GM23338 (cell line): ENCODE results near the gene DTYMK. TPM values are rescaled to one million over a fixed set of nuclear protein-coding genes. Genes with fewer than 3 reads are reported as not detected.
A peak's percentile ranks its signal among the peaks of the same experiment; 100 is the strongest.

Experiments used
- ATAC-seq: fragments of 200-7000 bp; cut with Tn5 transposase; 3 replicates; pipeline ENCODE4 v1.9.1; 2020
- DNase-seq: peaks from one replicate; pipeline ENCODE4 v3.0.0-alpha.2; 2015; ENCODE audit warnings: low spot score
- H2AFZ ChIP-seq: fragments of 200-600 bp; sonication (generic); 2 replicates; pipeline ENCODE4 v1.8.0; 2016; ENCODE audit warnings: antibody characterized with exemption, mild to moderate bottlenecking, moderate library complexity
- H3F3A ChIP-seq: fragments of 200-600 bp; sonication (generic); replicated peaks from 2 replicates; pipeline ENCODE4 v1.8.0; 2017; ENCODE audit warnings: antibody characterized with exemption, mixed run types, low read depth
- H3K27ac ChIP-seq: fragments of 200-600 bp; sonication (generic); 2 replicates; pipeline ENCODE4 v1.6.1; 2016; ENCODE audit warnings: low read depth
- H3K27me3 ChIP-seq: fragments of 200-600 bp; sonication (generic); 2 replicates; pipeline ENCODE4 v1.8.0; 2016; ENCODE audit warnings: mild to moderate bottlenecking, mixed run types, moderate library complexity; ENCODE audit not compliant: insufficient read depth
- H3K36me3 ChIP-seq: fragments of 200-600 bp; sonication (generic); 2 replicates; pipeline ENCODE4 v1.8.0; 2016; ENCODE audit warnings: mild to moderate bottlenecking; ENCODE audit not compliant: insufficient read depth
- H3K4me1 ChIP-seq: fragments of 200-600 bp; sonication (generic); 2 replicates; pipeline ENCODE4 v1.8.0; 2016; ENCODE audit warnings: mild to moderate bottlenecking, moderate library complexity; ENCODE audit not compliant: insufficient read depth
- H3K4me2 ChIP-seq: fragments of 200-600 bp; sonication (generic); 2 replicates; pipeline ENCODE4 v1.7.1; 2017; ENCODE audit warnings: mixed run types
- H3K4me3 ChIP-seq: fragments of 200-600 bp; sonication (generic); 2 replicates; pipeline ENCODE4 v1.6.1; 2016; ENCODE audit warnings: mixed run types
- H3K79me2 ChIP-seq: fragments of 200-600 bp; sonication (generic); replicated peaks from 2 replicates; pipeline ENCODE4 v1.8.0; 2017; ENCODE audit warnings: mild to moderate bottlenecking; ENCODE audit not compliant: insufficient read depth
- H3K9me2 ChIP-seq: fragments of 200-600 bp; sonication (generic); 2 replicates; pipeline ENCODE4 v1.8.0; 2017; ENCODE audit not compliant: insufficient read depth
- H4K20me1 ChIP-seq: fragments of 200-600 bp; sonication (generic); replicated peaks from 2 replicates; pipeline ENCODE4 v1.8.0; 2017; ENCODE audit warnings: mild to moderate bottlenecking; ENCODE audit not compliant: insufficient read depth
- H3K27ac Mint-ChIP-seq: 2 replicates; pipeline ENCODE4 v1.8.0; 2020; ENCODE audit warnings: inconsistent platforms, mild to moderate bottlenecking, moderate library complexity, mixed read lengths
- H3K27me3 Mint-ChIP-seq: 3 replicates; pipeline ENCODE4 v1.8.0; 2022; ENCODE audit warnings: low read depth, mild to moderate bottlenecking, moderate library complexity, mixed read lengths, inconsistent platforms; ENCODE audit not compliant: insufficient read depth, poor library complexity
- H3K36me3 Mint-ChIP-seq: 3 replicates; pipeline ENCODE4 v1.8.0; 2021; ENCODE audit warnings: low read depth, mild to moderate bottlenecking, inconsistent platforms, moderate library complexity, mixed read lengths
- H3K4me1 Mint-ChIP-seq: 3 replicates; pipeline ENCODE4 v1.8.0; 2020; ENCODE audit warnings: mild to moderate bottlenecking, inconsistent platforms, mixed read lengths
- H3K4me3 Mint-ChIP-seq: 3 replicates; pipeline ENCODE4 v1.8.0; 2021; ENCODE audit warnings: moderate library complexity, mild to moderate bottlenecking, inconsistent platforms, mixed read lengths
- H3K9me3 Mint-ChIP-seq: 3 replicates; pipeline ENCODE4 v1.8.0; 2020; ENCODE audit warnings: moderate library complexity, mild to moderate bottlenecking, inconsistent platforms, mixed read lengths
- CREB1 ChIP-seq: fragments of 250-450 bp; sonication (Bioruptor Pico); IDR thresholded peaks from 2 replicates; pipeline ENCODE4 v1.5.0; 2020; ENCODE audit warnings: low read depth, mild to moderate bottlenecking, moderate library complexity
- CTCF ChIP-seq, 2 experiments: fragments of 200-600 bp in 1 of 2; sonication (generic) in 1 of 2; conservative IDR thresholded peaks; 2 replicates each; pipeline versions ENCODE4 v1.5.1 to v1.6.1; 2016 to 2017; ENCODE audit warnings: antibody characterized with exemption in 2 of 2, low read depth in 2 of 2, mild to moderate bottlenecking in 2 of 2, moderate library complexity in 1 of 2
- ETS1 ChIP-seq: IDR thresholded peaks from 2 replicates; pipeline ENCODE4 v1.6.1; 2016; ENCODE audit warnings: antibody characterized with exemption
- EZH2phosphoT487 ChIP-seq: fragments of 200-600 bp; sonication (generic); IDR thresholded peaks from one replicate; pipeline ENCODE4 v1.8.1; 2018; ENCODE audit warnings: antibody characterized with exemption; ENCODE audit not compliant: unreplicated experiment
- JUNB ChIP-seq: IDR thresholded peaks from one replicate; pipeline ENCODE4 v1.6.1; 2016; ENCODE audit warnings: antibody characterized with exemption; ENCODE audit not compliant: unreplicated experiment
- POLR2AphosphoS5 ChIP-seq: IDR thresholded peaks from 2 replicates; pipeline ENCODE4 v1.6.1; 2016; ENCODE audit warnings: antibody characterized with exemption, low read depth
- STAT1 ChIP-seq: IDR thresholded peaks from one replicate; pipeline ENCODE4 v1.6.1; 2016; ENCODE audit warnings: antibody characterized with exemption; ENCODE audit not compliant: unreplicated experiment
- polyA plus RNA-seq: library from polyadenylated mRNA; unstranded; fragments of >200 nt; fragmentation: Nextera tagmentation; extraction: Ambion mirVana; gene quantifications from 2 replicates; pipeline ENCODE4 v1.2.1, GENCODE V29; 2016
- total RNA-seq: library from RNA; depleted of rRNA; stranded (reverse); fragments of >200 nt; shearing (Covaris generic); gene quantifications from 2 replicates; pipeline ENCODE4 v1.2.3, GENCODE V29; 2014
- TF ChIP-seq, protein P1 (sequence below): fragments of 250-450 bp; sonication (Bioruptor Pico); IDR thresholded peaks from 2 replicates; pipeline ENCODE4 v1.5.0; 2020; ENCODE audit warnings: mild to moderate bottlenecking, moderate library complexity

DTYMK gene
- total and polyA plus RNA-seq, 2 experiments from 2014 or later, result 55.4 to 65.4 TPM

- no peak for TF ChIP-seq ETS1
Observed at GRCh38 chr2:241660593-241661213, 25.9 kb downstream of the DTYMK start (continued).

GRCh38 chr2:241659150-241659739 is 27.4 kb downstream of the DTYMK start:
- Mint-ChIP-seq H3K27me3 (peaks cover 10% of the 10 kb centered on the region), H3K4me1 (no peaks in the 10 kb centered on the region; the same call in 2 of the 3 replicates), H3K9me3 (no peaks in the 10 kb centered on the region; the same call in 2 of the 3 replicates), H3K27ac (no peak overlapping the region), H3K4me3 (no peak overlapping the region), H3K36me3 (peaks cover 63% of the 10 kb centered on the region)
- H3F3A ChIP-seq, result peaks cover 8% of the 10 kb centered on the region
- ATAC-seq (peak; percentile 75), DNase-seq (peak; percentile 82)
- peaks cover 15% of the 10 kb centered on the region for H3K36me3 ChIP-seq
- H4K20me1 ChIP-seq, result peaks cover 8% of the 10 kb centered on the region; the same call in 1 of the 2 replicates
- no peak overlapping the region for H3K4me3 ChIP-seq
- no peaks in the 10 kb centered on the region for H3K79me2 ChIP-seq
- no peaks in the 10 kb centered on the region for H3K27me3 ChIP-seq
- TF ChIP-seq CTCF (conservative IDR thresholded peaks at IDR 0.05; ENCODE audit: low read depth in 2 of 2) (peak; percentile 50 to 81), POLR2AphosphoS5 (no peak)
- H2AFZ ChIP-seq, result no peak overlapping the region
- H3K9me2 ChIP-seq, result no peaks in the 10 kb centered on the region
- H3K4me1 ChIP-seq, result no peaks in the 10 kb centered on the region
- no peak overlapping the region for H3K27ac ChIP-seq
- H3K4me2 ChIP-seq, result no peak overlapping the region

GRCh38 chr2:241658296-241658695 is 28.3 kb downstream of the DTYMK start:
- H3K27ac Mint-ChIP-seq, result no peak overlapping the region
- H3K36me3 ChIP-seq, result peaks cover 16% of the 10 kb centered on the region
- ATAC-seq, result no peak
- TF ChIP-seq EZH2phosphoT487, result no peak
- no peak for TF ChIP-seq CREB1
- TF ChIP-seq, protein P1, sequence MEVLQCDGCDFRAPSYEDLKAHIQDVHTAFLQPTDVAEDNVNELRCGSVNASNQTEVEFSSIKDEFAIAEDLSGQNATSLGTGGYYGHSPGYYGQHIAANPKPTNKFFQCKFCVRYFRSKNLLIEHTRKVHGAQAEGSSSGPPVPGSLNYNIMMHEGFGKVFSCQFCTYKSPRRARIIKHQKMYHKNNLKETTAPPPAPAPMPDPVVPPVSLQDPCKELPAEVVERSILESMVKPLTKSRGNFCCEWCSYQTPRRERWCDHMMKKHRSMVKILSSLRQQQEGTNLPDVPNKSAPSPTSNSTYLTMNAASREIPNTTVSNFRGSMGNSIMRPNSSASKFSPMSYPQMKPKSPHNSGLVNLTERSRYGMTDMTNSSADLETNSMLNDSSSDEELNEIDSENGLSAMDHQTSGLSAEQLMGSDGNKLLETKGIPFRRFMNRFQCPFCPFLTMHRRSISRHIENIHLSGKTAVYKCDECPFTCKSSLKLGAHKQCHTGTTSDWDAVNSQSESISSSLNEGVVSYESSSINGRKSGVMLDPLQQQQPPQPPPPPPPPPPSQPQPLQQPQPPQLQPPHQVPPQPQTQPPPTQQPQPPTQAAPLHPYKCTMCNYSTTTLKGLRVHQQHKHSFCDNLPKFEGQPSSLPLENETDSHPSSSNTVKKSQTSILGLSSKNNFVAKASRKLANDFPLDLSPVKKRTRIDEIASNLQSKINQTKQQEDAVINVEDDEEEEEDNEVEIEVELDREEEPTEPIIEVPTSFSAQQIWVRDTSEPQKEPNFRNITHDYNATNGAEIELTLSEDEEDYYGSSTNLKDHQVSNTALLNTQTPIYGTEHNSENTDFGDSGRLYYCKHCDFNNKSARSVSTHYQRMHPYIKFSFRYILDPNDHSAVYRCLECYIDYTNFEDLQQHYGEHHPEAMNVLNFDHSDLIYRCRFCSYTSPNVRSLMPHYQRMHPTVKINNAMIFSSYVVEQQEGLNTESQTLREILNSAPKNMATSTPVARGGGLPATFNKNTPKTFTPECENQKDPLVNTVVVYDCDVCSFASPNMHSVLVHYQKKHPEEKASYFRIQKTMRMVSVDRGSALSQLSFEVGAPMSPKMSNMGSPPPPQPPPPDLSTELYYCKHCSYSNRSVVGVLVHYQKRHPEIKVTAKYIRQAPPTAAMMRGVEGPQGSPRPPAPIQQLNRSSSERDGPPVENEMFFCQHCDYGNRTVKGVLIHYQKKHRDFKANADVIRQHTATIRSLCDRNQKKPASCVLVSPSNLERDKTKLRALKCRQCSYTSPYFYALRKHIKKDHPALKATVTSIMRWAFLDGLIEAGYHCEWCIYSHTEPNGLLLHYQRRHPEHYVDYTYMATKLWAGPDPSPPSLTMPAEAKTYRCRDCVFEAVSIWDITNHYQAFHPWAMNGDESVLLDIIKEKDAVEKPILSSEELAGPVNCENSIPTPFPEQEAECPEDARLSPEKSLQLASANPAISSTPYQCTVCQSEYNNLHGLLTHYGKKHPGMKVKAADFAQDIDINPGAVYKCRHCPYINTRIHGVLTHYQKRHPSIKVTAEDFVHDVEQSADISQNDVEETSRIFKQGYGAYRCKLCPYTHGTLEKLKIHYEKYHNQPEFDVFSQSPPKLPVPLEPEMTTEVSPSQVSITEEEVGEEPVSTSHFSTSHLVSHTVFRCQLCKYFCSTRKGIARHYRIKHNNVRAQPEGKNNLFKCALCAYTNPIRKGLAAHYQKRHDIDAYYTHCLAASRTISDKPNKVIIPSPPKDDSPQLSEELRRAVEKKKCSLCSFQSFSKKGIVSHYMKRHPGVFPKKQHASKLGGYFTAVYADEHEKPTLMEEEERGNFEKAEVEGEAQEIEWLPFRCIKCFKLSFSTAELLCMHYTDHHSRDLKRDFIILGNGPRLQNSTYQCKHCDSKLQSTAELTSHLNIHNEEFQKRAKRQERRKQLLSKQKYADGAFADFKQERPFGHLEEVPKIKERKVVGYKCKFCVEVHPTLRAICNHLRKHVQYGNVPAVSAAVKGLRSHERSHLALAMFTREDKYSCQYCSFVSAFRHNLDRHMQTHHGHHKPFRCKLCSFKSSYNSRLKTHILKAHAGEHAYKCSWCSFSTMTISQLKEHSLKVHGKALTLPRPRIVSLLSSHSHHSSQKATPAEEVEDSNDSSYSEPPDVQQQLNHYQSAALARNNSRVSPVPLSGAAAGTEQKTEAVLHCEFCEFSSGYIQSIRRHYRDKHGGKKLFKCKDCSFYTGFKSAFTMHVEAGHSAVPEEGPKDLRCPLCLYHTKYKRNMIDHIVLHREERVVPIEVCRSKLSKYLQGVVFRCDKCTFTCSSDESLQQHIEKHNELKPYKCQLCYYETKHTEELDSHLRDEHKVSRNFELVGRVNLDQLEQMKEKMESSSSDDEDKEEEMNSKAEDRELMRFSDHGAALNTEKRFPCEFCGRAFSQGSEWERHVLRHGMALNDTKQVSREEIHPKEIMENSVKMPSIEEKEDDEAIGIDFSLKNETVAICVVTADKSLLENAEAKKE (CRISPR knock-in tag), result no peak
- TF ChIP-seq ETS1, result no peak
- TF ChIP-seq STAT1, result no peak
- no peak for TF ChIP-seq JUNB

More at GRCh38 chr2:241658296-241658695, 28.3 kb downstream of the DTYMK start:
- H3K9me2 ChIP-seq, result no peaks in the 10 kb centered on the region
- H3F3A ChIP-seq, result peaks cover 8% of the 10 kb centered on the region
- no peak overlapping the region for H3K27ac ChIP-seq
- no peaks in the 10 kb centered on the region; the same call in 2 of the 3 replicates for H3K4me1 Mint-ChIP-seq
- no peak overlapping the region for H3K4me3 ChIP-seq
- H3K4me2 ChIP-seq, result no peak overlapping the region
- peaks cover 10% of the 10 kb centered on the region for H3K27me3 Mint-ChIP-seq
- no peaks in the 10 kb centered on the region for H3K27me3 ChIP-seq
- no peak overlapping the region for H3K4me3 Mint-ChIP-seq
- H2AFZ ChIP-seq, result no peak overlapping the region
- no peaks in the 10 kb centered on the region; the same call in 2 of the 3 replicates for H3K9me3 Mint-ChIP-seq
- no peak for DNase-seq
- no peaks in the 10 kb centered on the region for H3K4me1 ChIP-seq
- peaks cover 69% of the 10 kb centered on the region for H3K36me3 Mint-ChIP-seq
- no peaks in the 10 kb centered on the region for H3K79me2 ChIP-seq
- H4K20me1 ChIP-seq, result peaks cover 8% of the 10 kb centered on the region; the same call in 1 of the 2 replicates
